Testis (tissue), 3 donors: Measurements from ENCODE around the gene ASB1. TPM values are rescaled to one million over a fixed set of nuclear protein-coding genes. Genes with fewer than 3 reads are reported as not detected.

ENCODE experiments used
- DNase-seq: peaks from one replicate; pipeline ENCODE4 v3.0.0-alpha.2; 2019
- H3K27ac ChIP-seq, 2 donors: fragments of 200-600 bp; sonication (generic); one replicate each; pipeline ENCODE4 v1.5.1; 2019
- H3K27me3 ChIP-seq: fragments of 200-600 bp; sonication (generic); one replicate; pipeline ENCODE4 v1.5.1; 2019
- H3K36me3 ChIP-seq: fragments of 200-600 bp; sonication (generic); one replicate; pipeline ENCODE4 v1.5.1; 2017; ENCODE audit warnings: low read depth; ENCODE audit errors: missing control alignments
- H3K4me1 ChIP-seq: fragments of 200-600 bp; sonication (generic); one replicate; pipeline ENCODE4 v1.5.1; 2019
- H3K4me3 ChIP-seq, 2 donors: fragments of 200-600 bp; sonication (generic); one replicate each; pipeline ENCODE4 v1.5.1; 2017 to 2019
- H3K9me3 ChIP-seq: fragments of 200-600 bp; sonication (generic); one replicate; pipeline ENCODE4 v1.5.1; 2017
- POLR2A ChIP-seq: fragments of 450-650 bp; IDR thresholded peaks from one replicate; pipeline ENCODE4 v1.6.1; 2017; ENCODE audit warnings: antibody characterized with exemption, mild to moderate bottlenecking, moderate library complexity
- WGBS, 2 donors: methylation state at CpG; one replicate each; pipeline ENCODE4 v1.1.5; 2018; 5-methylcytosine and 5-hydroxymethylcytosine counted together
- intact Hi-C: fragments of 100-400 bp; cut with DNase I; formaldehyde crosslinking; loops from one replicate; pipeline ENCODE4 v1.15.1; 2023; ENCODE audit warnings: low total_unique reads
- polyA plus RNA-seq: library from polyadenylated mRNA; stranded (reverse); fragments of 350-450 nt; fragmentation: Illumina TruSeq; extraction: RNeasy Lipid Tissue Mini Kit (QIAGEN cat#74804); gene quantifications from one replicate; pipeline ENCODE4 v1.2.3, GENCODE V29; 2014; ENCODE audit warnings: low read depth, low replicate concordance; ENCODE audit not compliant: insufficient read depth
- total RNA-seq, 2 donors: library from RNA; depleted of rRNA; stranded (reverse); fragments of >200 nt; gene quantifications; one replicate each; pipeline ENCODE4 v1.2.3, GENCODE V29; 2016
- TF ChIP-seq, protein P1 (sequence below), 3 experiments: fragments of 450-650 bp in 2 of 3; fragments of 200-600 bp in 1 of 3; sonication (generic) in 1 of 3; IDR thresholded peaks; one replicate each; pipeline ENCODE4 v1.5.1; 2016 to 2019; ENCODE audit warnings: antibody characterized with exemption in 3 of 3, mild to moderate bottlenecking in 2 of 3, moderate library complexity in 1 of 3

Gene ASB1
- total and polyA plus RNA-seq, 3 donors from 2014 or later: 31.4 to 52.5 (median 41.9) TPM

DNA sequence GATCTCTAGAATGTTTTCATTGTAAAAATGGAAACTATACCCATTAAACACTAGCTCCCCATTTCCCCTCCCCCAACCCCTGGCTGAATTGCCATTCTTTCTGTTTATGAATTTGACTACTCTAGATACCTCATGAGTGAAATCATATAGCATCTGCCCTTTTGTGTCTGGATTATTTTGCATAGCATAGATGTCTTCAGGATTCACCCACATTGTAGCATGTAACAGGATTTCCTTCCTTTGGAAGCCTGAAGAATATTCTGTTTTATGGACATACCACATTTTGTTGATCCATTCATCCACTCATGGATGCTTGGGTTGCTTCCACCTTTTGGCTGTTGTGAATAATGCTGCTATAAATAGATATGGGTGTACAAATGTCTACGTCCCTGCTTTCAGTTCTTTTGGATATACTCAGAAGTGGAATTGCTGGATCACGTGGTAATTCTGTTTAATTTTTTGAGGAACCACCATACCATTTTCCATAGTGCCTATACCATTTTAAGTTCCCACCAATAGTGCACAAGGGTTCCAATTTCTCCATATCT is 7.7 kb upstream of the ASB1 start:
- Histone ChIP-seq H3K4me1 (peaks cover 15% of the 10 kb centered on the region), H3K27me3 (no peaks in the 10 kb centered on the region), H3K27ac (no peak overlapping the region), H3K9me3 (no peaks in the 10 kb centered on the region), H3K36me3 (no peaks in the 10 kb centered on the region), H3K4me3 (no peak overlapping the region)
- DNase-seq: no peak
- no peak for TF ChIP-seq POLR2A
- TF ChIP-seq, protein P1, sequence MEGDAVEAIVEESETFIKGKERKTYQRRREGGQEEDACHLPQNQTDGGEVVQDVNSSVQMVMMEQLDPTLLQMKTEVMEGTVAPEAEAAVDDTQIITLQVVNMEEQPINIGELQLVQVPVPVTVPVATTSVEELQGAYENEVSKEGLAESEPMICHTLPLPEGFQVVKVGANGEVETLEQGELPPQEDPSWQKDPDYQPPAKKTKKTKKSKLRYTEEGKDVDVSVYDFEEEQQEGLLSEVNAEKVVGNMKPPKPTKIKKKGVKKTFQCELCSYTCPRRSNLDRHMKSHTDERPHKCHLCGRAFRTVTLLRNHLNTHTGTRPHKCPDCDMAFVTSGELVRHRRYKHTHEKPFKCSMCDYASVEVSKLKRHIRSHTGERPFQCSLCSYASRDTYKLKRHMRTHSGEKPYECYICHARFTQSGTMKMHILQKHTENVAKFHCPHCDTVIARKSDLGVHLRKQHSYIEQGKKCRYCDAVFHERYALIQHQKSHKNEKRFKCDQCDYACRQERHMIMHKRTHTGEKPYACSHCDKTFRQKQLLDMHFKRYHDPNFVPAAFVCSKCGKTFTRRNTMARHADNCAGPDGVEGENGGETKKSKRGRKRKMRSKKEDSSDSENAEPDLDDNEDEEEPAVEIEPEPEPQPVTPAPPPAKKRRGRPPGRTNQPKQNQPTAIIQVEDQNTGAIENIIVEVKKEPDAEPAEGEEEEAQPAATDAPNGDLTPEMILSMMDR (IDR thresholded peaks at IDR 0.05): no peak
- 86 to 93% methylated on average over 2 of the region's 2 CpGs for WGBS, 2 donors
- intact Hi-C loops: no loop called here

DNA sequence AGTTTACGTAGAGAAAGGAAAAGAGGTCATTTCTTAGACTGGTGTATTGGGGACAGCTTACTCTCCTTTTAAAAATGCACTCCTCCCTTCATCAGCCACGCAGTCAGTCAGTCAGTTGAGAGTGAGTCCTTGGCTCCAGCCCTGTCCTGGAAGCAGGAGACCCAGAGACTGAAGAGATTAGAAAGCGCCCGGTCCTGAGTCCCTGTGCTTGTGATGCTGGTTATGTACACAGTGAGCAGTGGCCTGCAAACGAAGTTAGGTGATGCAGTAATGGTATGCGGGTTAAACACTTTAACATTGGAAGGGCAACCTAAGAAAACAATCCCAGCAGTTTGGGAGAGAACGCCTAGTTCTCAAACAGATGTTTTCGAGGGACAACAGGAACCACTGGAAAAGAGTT is 6.3 kb upstream of the ASB1 start:
- TF ChIP-seq, protein P1 (IDR thresholded peaks at IDR 0.05): no peak
- TF ChIP-seq POLR2A: no peak
- no peak for DNase-seq
- Histone ChIP-seq H3K4me3 (no peak overlapping the region), H3K4me1 (peaks cover 20% of the 10 kb centered on the region), H3K36me3 (no peaks in the 10 kb centered on the region), H3K27ac (peak overlapping the region in 1 of 2 donors; percentile 68), H3K9me3 (no peaks in the 10 kb centered on the region), H3K27me3 (no peaks in the 10 kb centered on the region)
- WGBS, 2 donors: 53 to 66% methylated on average over 8 of the region's 8 CpGs
- intact Hi-C loops: no loop called here

DNA sequence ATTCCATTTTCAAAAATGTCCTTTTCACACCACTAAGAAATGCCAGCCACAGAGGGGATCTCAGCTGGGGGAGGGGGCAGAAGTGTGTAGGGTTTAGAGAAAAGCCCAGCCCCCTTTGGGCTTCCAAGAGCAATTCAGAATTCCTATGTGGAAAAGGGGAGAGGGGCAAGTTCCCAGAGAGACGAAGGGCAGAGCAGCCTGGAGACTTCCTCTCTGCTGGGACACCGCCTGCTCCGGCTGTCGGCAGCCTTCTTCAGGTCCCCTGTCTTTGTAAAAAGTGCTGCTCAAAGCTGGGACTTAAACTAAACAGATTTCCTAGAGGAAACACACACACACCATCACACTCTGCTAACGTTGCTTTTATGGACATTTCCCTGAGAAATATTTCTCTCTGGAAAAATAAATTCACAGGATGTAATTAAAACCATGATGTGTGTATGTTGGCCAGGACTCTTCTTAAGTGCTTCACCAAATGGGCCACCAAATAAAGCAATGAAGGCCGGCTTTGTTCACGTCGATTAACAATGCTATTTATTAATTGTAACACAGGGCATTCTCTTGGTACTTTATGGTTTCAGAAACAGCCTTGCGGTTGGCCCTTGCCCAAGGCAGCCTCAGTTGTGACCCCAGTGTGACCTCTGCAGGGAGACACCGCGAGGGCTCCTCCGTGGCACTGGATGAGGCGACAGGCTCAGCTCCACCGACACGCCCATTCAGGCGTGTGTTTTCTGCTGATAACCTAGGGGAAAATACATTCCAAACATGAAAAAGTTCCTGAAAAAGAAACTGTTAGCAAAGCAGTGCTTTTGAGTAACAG is 5.6 kb upstream of the ASB1 start:
- intact Hi-C loops: no loop called here
- H3K36me3 ChIP-seq: no peaks in the 10 kb centered on the region
- peak overlapping the region; percentile 40 to 68 for H3K27ac ChIP-seq
- no peak overlapping the region for H3K4me3 ChIP-seq
- WGBS, 2 donors: 43 to 57% methylated on average over 16 of the region's 16 CpGs
- TF ChIP-seq, protein P1 (IDR thresholded peaks at IDR 0.05): no peak
- TF ChIP-seq POLR2A: no peak
- H3K27me3 ChIP-seq: no peaks in the 10 kb centered on the region
- DNase-seq: peak; percentile 42
- peaks cover 26% of the 10 kb centered on the region for H3K4me1 ChIP-seq
- no peaks in the 10 kb centered on the region for H3K9me3 ChIP-seq

DNA sequence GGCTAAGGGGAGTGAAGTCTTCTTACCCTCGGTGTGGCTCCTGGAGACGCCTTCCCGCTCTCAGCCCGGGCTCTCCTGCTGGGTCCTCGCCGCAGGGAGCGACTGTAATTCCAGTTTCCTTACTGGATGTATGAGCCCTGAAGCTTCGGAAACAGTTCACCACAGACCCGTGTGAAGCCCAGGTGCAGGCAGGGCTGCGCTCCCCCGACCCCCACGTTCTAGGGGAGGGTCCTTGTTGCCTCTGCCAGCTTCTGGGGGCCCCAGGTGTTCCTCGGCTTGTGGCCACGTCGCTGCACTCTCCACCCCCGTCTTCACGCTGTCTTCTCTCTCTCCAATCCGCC is 5.1 kb upstream of the ASB1 start:
- TF ChIP-seq, protein P1 (IDR thresholded peaks at IDR 0.05): no peak
- TF ChIP-seq POLR2A: no peak
- 71 to 78% methylated on average over 17 to 18 of the region's 18 CpGs for WGBS, 2 donors
- no peak for DNase-seq
- no peaks in the 10 kb centered on the region for H3K27me3 ChIP-seq
- H3K4me1 ChIP-seq: peaks cover 27% of the 10 kb centered on the region
- no peaks in the 10 kb centered on the region for H3K36me3 ChIP-seq
- intact Hi-C loops: no loop called here
- H3K4me3 ChIP-seq: no peak overlapping the region
- H3K27ac ChIP-seq: peak overlapping the region; percentile 6 to 68
- no peaks in the 10 kb centered on the region for H3K9me3 ChIP-seq

DNA sequence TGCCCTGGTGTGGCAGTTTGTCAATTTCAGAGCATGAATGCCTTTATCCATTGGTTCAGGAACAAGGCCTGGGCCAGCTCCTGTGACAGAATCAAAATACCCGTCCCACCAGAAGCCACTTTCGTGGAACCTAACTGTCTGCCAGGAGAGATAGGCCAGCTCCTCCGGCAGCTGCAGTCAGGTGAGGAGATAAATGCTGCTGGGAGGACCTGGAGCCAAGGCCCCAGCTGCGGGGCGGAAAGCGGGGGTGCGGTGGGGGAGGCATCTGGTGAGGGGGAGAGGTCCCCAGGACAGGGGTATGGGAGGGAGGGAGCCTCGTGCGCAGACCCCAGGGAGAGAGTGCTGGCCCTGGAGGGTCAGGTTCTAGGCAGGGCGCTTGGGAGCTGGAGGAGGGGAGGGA is 4.4 kb upstream of the ASB1 start:
- WGBS, 2 donors: 63% methylated on average over 9 to 10 of the region's 10 CpGs
- H3K9me3 ChIP-seq: no peaks in the 10 kb centered on the region
- TF ChIP-seq, protein P1 (IDR thresholded peaks at IDR 0.05): no peak
- TF ChIP-seq POLR2A: no peak
- intact Hi-C loops: no loop called here
- H3K27ac ChIP-seq: no peak overlapping the region
- H3K36me3 ChIP-seq: no peaks in the 10 kb centered on the region
- H3K27me3 ChIP-seq: no peaks in the 10 kb centered on the region
- DNase-seq: no peak
- no peak overlapping the region for H3K4me3 ChIP-seq
- H3K4me1 ChIP-seq: peaks cover 27% of the 10 kb centered on the region
